Sigmoid colon (tissue), 7 donors: ENCODE results near the gene RNF157. TPM values are rescaled to one million over a fixed set of nuclear protein-coding genes. Genes with fewer than 3 reads are reported as not detected.
A peak's percentile ranks its signal among the peaks of the same experiment; 100 is the strongest.

ENCODE experiments used
- DNase-seq: peaks from one replicate; pipeline ENCODE4 v3.0.0-alpha.2; 2019
- H3K27ac ChIP-seq, 4 donors: fragments of 200-600 bp; sonication (generic); one replicate each; pipeline ENCODE4 v1.5.1; 2016 to 2019; ENCODE audit warnings: mild to moderate bottlenecking in 1 of 4
- H3K27me3 ChIP-seq, 3 donors: fragments of 200-600 bp; sonication (generic); one replicate each; pipeline ENCODE4 v1.5.1; 2019; ENCODE audit warnings: mild to moderate bottlenecking in 1 of 3
- H3K36me3 ChIP-seq, 4 donors: fragments of 200-600 bp; sonication (generic); one replicate each; pipeline ENCODE4 v1.5.1; 2016 to 2019
- H3K4me1 ChIP-seq, 4 donors: fragments of 200-600 bp; sonication (generic); one replicate each; pipeline ENCODE4 v1.5.1; 2017 to 2019
- H3K4me3 ChIP-seq, 4 donors: fragments of 200-600 bp; sonication (generic); one replicate each; pipeline ENCODE4 v1.5.1; 2017 to 2019; ENCODE audit warnings: mild to moderate bottlenecking in 2 of 4, moderate library complexity in 1 of 4
- H3K9me3 ChIP-seq, 4 donors: fragments of 200-600 bp in 3 of 4; sonication (generic) in 3 of 4; one replicate each; pipeline versions ENCODE4 v1.5.1 to v1.6.1; 2013 to 2019
- CTCF ChIP-seq, 4 experiments: fragments of 450-650 bp in 3 of 4; fragments of 200-600 bp in 1 of 4; IDR thresholded peaks; one replicate each; pipeline ENCODE4 v1.5.1; 2016 to 2019; ENCODE audit warnings: antibody characterized with exemption in 4 of 4, mild to moderate bottlenecking in 3 of 4, moderate library complexity in 2 of 4
- EP300 ChIP-seq, 4 donors: sonication (generic); formaldehyde crosslinking; IDR thresholded peaks; one replicate each; pipeline ENCODE4 v1.6.1; 2017; ENCODE audit warnings: antibody characterized with exemption in 4 of 4
- POLR2A ChIP-seq, 2 donors: fragments of 450-650 bp; IDR thresholded peaks; one replicate each; pipeline ENCODE4 v1.6.1; 2016; ENCODE audit warnings: antibody characterized with exemption in 2 of 2, mild to moderate bottlenecking in 2 of 2, moderate library complexity in 2 of 2
- POLR2AphosphoS5 ChIP-seq, 4 donors: sonication (generic); formaldehyde crosslinking; IDR thresholded peaks; one replicate each; pipeline ENCODE4 v1.6.1; 2017; ENCODE audit warnings: antibody characterized with exemption in 4 of 4
- WGBS, 2 donors: extraction: QIAGEN DNeasy Blood & Tissue Kit; methylation state at CpG; one replicate each; pipeline ENCODE4 v1.1.7; 2013; 5-methylcytosine and 5-hydroxymethylcytosine counted together
- intact Hi-C: fragments of 100-400 bp; cut with DNase I; formaldehyde crosslinking; loops from one replicate; pipeline ENCODE4 v1.15.1; 2023
- polyA plus RNA-seq, 3 donors: library from polyadenylated mRNA; stranded (reverse); fragments of 200-250 nt; gene quantifications; one replicate each; pipeline ENCODE4 v1.2.3, GENCODE V29; 2013
- small RNA-seq, 3 donors: library from RNA; depleted of rRNA; stranded (forward); fragments of <200 nt; gene quantifications; one replicate each; pipeline ENCODE3, GENCODE V24; 2016
- total RNA-seq, 4 donors: library from RNA; depleted of rRNA; stranded (reverse); fragments of >200 nt; gene quantifications; one replicate each; pipeline ENCODE4 v1.1.0, GENCODE V29; 2016
- donor health status: healthy with polysubstance abuse.
- donor health status: Bipolar disorder and iron deficiency.
- donor health status: healthy.

Gene RNF157
- total and polyA plus RNA-seq, 7 donors = 3.1 to 29.5 (median 6.0) TPM

GRCh38 chr17:76095943-76096342, 144.3 kb downstream of the RNF157 start:
- Histone ChIP-seq H3K4me1 (no peaks in the 10 kb centered on the region), H3K9me3 (no peaks in the 10 kb centered on the region), H3K27ac (no peak overlapping the region), H3K36me3 (peaks cover 16 to 95% (median 67%) of the 10 kb centered on the region in 4 donors), H3K27me3 (no peaks in the 10 kb centered on the region), H3K4me3 (no peak overlapping the region)
- intact Hi-C loops = no loop called here
- peak; percentile 41 for DNase-seq
- 91 to 95% methylated on average over 13 of the region's 13 CpGs for WGBS, 2 donors
- no peak for TF ChIP-seq POLR2A (IDR thresholded peaks at IDR 0.05)
- no peak for TF ChIP-seq EP300 (IDR thresholded peaks at IDR 0.05)
- no peak for TF ChIP-seq POLR2AphosphoS5 (IDR thresholded peaks at IDR 0.05)
- TF ChIP-seq CTCF (IDR thresholded peaks at IDR 0.05) = no peak

GRCh38 chr17:76094046-76094445, 146.2 kb downstream of the RNF157 start:
- H3K4me3 ChIP-seq = no peak overlapping the region
- H3K9me3 ChIP-seq = no peaks in the 10 kb centered on the region
- no peak overlapping the region for H3K27ac ChIP-seq
- H3K27me3 ChIP-seq = no peaks in the 10 kb centered on the region
- intact Hi-C loops = no loop called here
- peaks cover 26 to 97% (median 68%) of the 10 kb centered on the region in 4 donors for H3K36me3 ChIP-seq
- WGBS, 2 donors = 89 to 96% methylated on average over 11 of the region's 11 CpGs
- peak; percentile 46 for DNase-seq
- no peaks in the 10 kb centered on the region for H3K4me1 ChIP-seq
- TF ChIP-seq EP300 (IDR thresholded peaks at IDR 0.05) (no peak), CTCF (IDR thresholded peaks at IDR 0.05) (no peak)

GRCh38 chr17:76092526-76093413, 147.5 kb downstream of the RNF157 start:
- no peaks in the 10 kb centered on the region for H3K4me1 ChIP-seq
- peaks cover 39 to 98% (median 75%) of the 10 kb centered on the region in 4 donors for H3K36me3 ChIP-seq
- DNase-seq = no peak
- TF ChIP-seq EP300 (IDR thresholded peaks at IDR 0.05) (no peak), CTCF (IDR thresholded peaks at IDR 0.05) (no peak), POLR2AphosphoS5 (IDR thresholded peaks at IDR 0.05) (no peak), POLR2A (IDR thresholded peaks at IDR 0.05) (no peak)
- H3K9me3 ChIP-seq = no peaks in the 10 kb centered on the region
- intact Hi-C loops = no loop called here
- no peak overlapping the region for H3K27ac ChIP-seq
- H3K4me3 ChIP-seq = no peak overlapping the region
- 91 to 95% methylated on average over 20 of the region's 20 CpGs for WGBS, 2 donors
- no peaks in the 10 kb centered on the region for H3K27me3 ChIP-seq

Small RNAs within 50 kb of the gene (small RNA-seq; reads per million reads assigned to genes)
- gene ATP5MGP6 (0 reads per million in 3 donors), gene MIR6868 (0 to 0.43 (median 0.15) reads per million in 3 donors)

Other genes starting within 250 kb of the RNF157 start
- gene CDK3, start 239.6 kb downstream of the RNF157 start, total RNA-seq = 1 to 10 TPM in 2 of 4 donors, under 1 TPM in 1, not detected in 1; 0.71 to 2.6 (median 1.4) TPM
- gene CDK3, start 239.6 kb downstream of the RNF157 start, polyA plus RNA-seq = 10 to 100 TPM; 11.9 to 15.0 (median 15.0) TPM
- gene EVPL, start 213.2 kb downstream of the RNF157 start, total RNA-seq = 10 to 100 TPM in 1 of 4 donors, 1 to 10 TPM in 3; 2.9 to 23.5 (median 7.2) TPM
- 10 to 100 TPM in 1 of 3 donors, 1 to 10 TPM in 2; 4.6 to 16.0 (median 4.8) TPM for gene EVPL, start 213.2 kb downstream of the RNF157 start, polyA plus RNA-seq
- 10 to 100 TPM; 53.1 to 60.6 (median 53.8) TPM for gene SRP68, start 168.0 kb downstream of the RNF157 start, total RNA-seq
- gene SRP68, start 168.0 kb downstream of the RNF157 start, polyA plus RNA-seq = 10 to 100 TPM; 37.2 to 52.4 (median 37.7) TPM
- 10 to 100 TPM in 1 of 4 donors, 1 to 10 TPM in 3; 5.4 to 20.2 (median 8.2) TPM for gene GALR2, start 165.7 kb downstream of the RNF157 start, total RNA-seq
- gene GALR2, start 165.7 kb downstream of the RNF157 start, polyA plus RNA-seq = 1 to 10 TPM in 1 of 3 donors, not detected in 2; 1.6 TPM
- 1 to 10 TPM in 2 of 4 donors, under 1 TPM in 2; 0.16 to 3.5 (median 0.81) TPM for gene ZACN, start 161.3 kb downstream of the RNF157 start, total RNA-seq
- gene ZACN, start 161.3 kb downstream of the RNF157 start, polyA plus RNA-seq = 1 to 10 TPM; 1.2 to 1.3 (median 1.2) TPM
- 10 to 100 TPM; 58.9 to 82.0 (median 75.3) TPM for gene EXOC7, start 136.7 kb downstream of the RNF157 start, total RNA-seq
- gene EXOC7, start 136.7 kb downstream of the RNF157 start, polyA plus RNA-seq = 10 to 100 TPM; 36.8 to 74.4 (median 38.4) TPM
- under 1 TPM in 1 of 4 donors, not detected in 3; 0.14 TPM for gene FOXJ1, start 99.2 kb downstream of the RNF157 start, total RNA-seq
- gene FOXJ1, start 99.2 kb downstream of the RNF157 start, polyA plus RNA-seq = 1 to 10 TPM in 1 of 3 donors, under 1 TPM in 2; 0.23 to 2.3 (median 0.60) TPM
- 10 to 100 TPM in 1 of 4 donors, 1 to 10 TPM in 3; 3.9 to 11.8 (median 6.5) TPM for gene UBALD2, start 24.9 kb upstream of the RNF157 start, total RNA-seq
- 100 to 1,000 TPM in 1 of 3 donors, 10 to 100 TPM in 2; 56.0 to 105 (median 98.7) TPM for gene UBALD2, start 24.9 kb upstream of the RNF157 start, polyA plus RNA-seq
- gene QRICH2, start 67.8 kb upstream of the RNF157 start, total RNA-seq = 1 to 10 TPM; 2.0 to 5.0 (median 3.3) TPM
- gene QRICH2, start 67.8 kb upstream of the RNF157 start, polyA plus RNA-seq = 1 to 10 TPM in 2 of 3 donors, under 1 TPM in 1; 0.69 to 3.2 (median 1.8) TPM
- gene PRPSAP1, start 113.4 kb upstream of the RNF157 start, total RNA-seq = 10 to 100 TPM; 39.0 to 70.3 (median 42.3) TPM
- 10 to 100 TPM; 34.7 to 51.7 (median 35.1) TPM for gene PRPSAP1, start 113.4 kb upstream of the RNF157 start, polyA plus RNA-seq
- gene SPHK1, start 144.1 kb upstream of the RNF157 start, total RNA-seq = 1 to 10 TPM; 5.4 to 8.3 (median 7.7) TPM
- gene SPHK1, start 144.1 kb upstream of the RNF157 start, polyA plus RNA-seq = 1 to 10 TPM; 5.4 to 9.7 (median 5.5) TPM
- gene UBE2O, start 212.7 kb upstream of the RNF157 start, total RNA-seq = 10 to 100 TPM; 11.0 to 26.3 (median 16.1) TPM
- gene UBE2O, start 212.7 kb upstream of the RNF157 start, polyA plus RNA-seq = 10 to 100 TPM in 1 of 3 donors, 1 to 10 TPM in 2; 6.2 to 16.1 (median 6.6) TPM
- not detected for gene AANAT, start 227.1 kb upstream of the RNF157 start, total RNA-seq
- under 1 TPM in 1 of 3 donors, not detected in 2; 0.12 TPM for gene AANAT, start 227.1 kb upstream of the RNF157 start, polyA plus RNA-seq